Endothelial cell of umbilical vein (primary cell): ENCODE data around the gene FOXB1. TPM values are rescaled to one million over a fixed set of nuclear protein-coding genes. Genes with fewer than 3 reads are reported as not detected.

Experiments
- BruUV-seq: library from RNA; stranded (reverse); fragments of 400-500 nt; replicated peaks from 2 replicates; lab custom pipeline; 2021; lab: Mats Ljungman, UMichigan
- CTCF ChIA-PET: fragments of 300-600, 350-600 bp; sonication (Branson Sonifier 250); formaldehyde crosslinking; loops from one replicate; lab custom pipeline; 2021; ENCODE audit warnings: antibody characterized with exemption, inconsistent platforms; lab: Charles Lee
- POLR2A ChIA-PET: fragments of 300-600, 350-600 bp; sonication (Branson Sonifier 250); formaldehyde crosslinking; loops from one replicate; lab custom pipeline; 2021; ENCODE audit warnings: antibody characterized with exemption, inconsistent platforms; lab: Charles Lee
- DNase-seq: peaks from one replicate; pipeline ENCODE4 v3.0.0-alpha.2; 2011; ENCODE audit warnings: low read depth, low spot score
- FAIRE-seq: peaks from 2 replicates; lab custom pipeline; 2011; peaks lifted over from hg19 to GRCh38; lab: Jason Lieb, UNC
- H2AFZ ChIP-seq: 2 replicates; pipeline ENCODE4 v1.6.0; 2012; ENCODE audit warnings: low read depth, low read length, control low read depth, inconsistent platforms
- H3K27ac ChIP-seq: 2 replicates; pipeline ENCODE4 v1.5.1; 2011; ENCODE audit warnings: low read depth, mild to moderate bottlenecking, control low read depth, low read length, moderate library complexity; ENCODE audit not compliant: insufficient read depth
- H3K27me3 ChIP-seq, 2 experiments: 2 replicates each; pipeline versions ENCODE4 v1.6.0 to v1.6.1; 2011; ENCODE audit warnings: low read length in 2 of 2, mixed read lengths in 1 of 2; ENCODE audit not compliant: control insufficient read depth in 2 of 2, insufficient read depth in 2 of 2
- H3K36me3 ChIP-seq, 2 experiments: 2 replicates in 1 of 2; 3 replicates in 1 of 2; pipeline ENCODE4 v1.5.1; 2011; ENCODE audit warnings: low read length in 2 of 2, mild to moderate bottlenecking in 1 of 2, moderate library complexity in 1 of 2; ENCODE audit not compliant: control insufficient read depth in 2 of 2, insufficient read depth in 2 of 2; ENCODE audit errors: extremely low read depth in 1 of 2
- H3K4me1 ChIP-seq: 3 replicates; pipeline ENCODE4 v1.5.1; 2011; ENCODE audit warnings: mild to moderate bottlenecking, low read length; ENCODE audit not compliant: control insufficient read depth, insufficient read depth; ENCODE audit errors: extremely low read depth
- H3K4me2 ChIP-seq: 2 replicates; pipeline ENCODE4 v1.6.1; 2011; ENCODE audit warnings: low read length, control low read depth, mixed read lengths; ENCODE audit not compliant: insufficient read depth
- H3K4me3 ChIP-seq, 3 experiments: fragments of 200-600 bp in 1 of 3; sonication (generic), shearing (Covaris generic) in 1 of 3; replicated peaks in 1 of 3; 2 replicates each; pipeline ENCODE4 v1.5.1; 2011 to 2016; ENCODE audit warnings: control low read depth in 3 of 3, low read length in 3 of 3, mild to moderate bottlenecking in 2 of 3, inconsistent platforms in 1 of 3, low read depth in 1 of 3, moderate library complexity in 1 of 3; ENCODE audit not compliant: insufficient read depth in 1 of 3
- H3K79me2 ChIP-seq: 2 replicates; pipeline ENCODE4 v1.6.0; 2012; ENCODE audit warnings: low read length, inconsistent platforms; ENCODE audit not compliant: control insufficient read depth, insufficient read depth
- H3K9ac ChIP-seq: replicated peaks from 2 replicates; pipeline ENCODE3; 2011; ENCODE audit warnings: low read length, control low read depth; ENCODE audit not compliant: insufficient read depth; ENCODE audit errors: extremely low read depth
- H3K9me1 ChIP-seq: replicated peaks from 3 replicates; pipeline ENCODE4 v1.6.0; 2011; ENCODE audit warnings: mild to moderate bottlenecking, low read length; ENCODE audit not compliant: control insufficient read depth, insufficient read depth; ENCODE audit errors: extremely low read depth
- H3K9me3 ChIP-seq: replicated peaks from 2 replicates; pipeline ENCODE4 v1.5.1; 2012; ENCODE audit warnings: low read length, inconsistent platforms; ENCODE audit not compliant: control insufficient read depth, insufficient read depth
- H4K20me1 ChIP-seq: replicated peaks from 2 replicates; pipeline ENCODE3; 2011; ENCODE audit warnings: mild to moderate bottlenecking, low read length; ENCODE audit not compliant: control insufficient read depth, insufficient read depth; ENCODE audit errors: extremely low read depth
- EZH2 ChIP-seq: IDR thresholded peaks from 2 replicates; pipeline ENCODE4 v1.6.1; 2012; ENCODE audit warnings: borderline replicate concordance, low read depth, mild to moderate bottlenecking, moderate library complexity, low read length, inconsistent platforms; ENCODE audit not compliant: severe bottlenecking
- FOS ChIP-seq: IDR thresholded peaks from 2 replicates; pipeline ENCODE4 v1.6.1; 2011; ENCODE audit warnings: mild to moderate bottlenecking, low read length, moderate library complexity, borderline replicate concordance; ENCODE audit not compliant: insufficient read depth
- GATA2 ChIP-seq: IDR thresholded peaks from 2 replicates; pipeline ENCODE4 v1.7.0; 2011; ENCODE audit warnings: low read depth, mild to moderate bottlenecking, moderate library complexity, mixed read lengths, low read length; ENCODE audit not compliant: insufficient read length, insufficient read depth
- JUN ChIP-seq: IDR thresholded peaks from 2 replicates; pipeline ENCODE4 v1.6.1; 2011; ENCODE audit warnings: borderline replicate concordance, low read depth; ENCODE audit not compliant: insufficient read length, insufficient read depth
- MAX ChIP-seq: IDR thresholded peaks from 2 replicates; pipeline ENCODE4 v1.6.1; 2011; ENCODE audit not compliant: insufficient read depth, insufficient read length
- MYC ChIP-seq: IDR thresholded peaks from one replicate; pipeline ENCODE4 v1.6.1; 2011; ENCODE audit warnings: mild to moderate bottlenecking, low read depth, low read length
- POLR2A ChIP-seq: IDR thresholded peaks from 2 replicates; pipeline ENCODE4 v1.6.1; 2012; ENCODE audit warnings: low read depth, mild to moderate bottlenecking, control low read depth, low read length
- POLR2AphosphoS5 ChIP-seq: IDR thresholded peaks from 2 replicates; pipeline ENCODE4 v1.6.1; 2012; ENCODE audit warnings: low read depth, mild to moderate bottlenecking, control low read depth, low read length, moderate library complexity; ENCODE audit not compliant: insufficient read depth
- dilution Hi-C: fragments of 300-500 bp; cut with MboI; formaldehyde crosslinking; loops from one replicate; pipeline ENCODE4 v1.15.0; 2019; ENCODE audit warnings: low sequenced_read_pairs; ENCODE audit not compliant: extremely low pct_ligation_motif_present
- intact Hi-C: fragments of 100-400 bp; cut with micrococcal nuclease; formaldehyde crosslinking; loops from one replicate; pipeline ENCODE4 v1.10.0; 2022
- polyA plus RNA-seq, 4 experiments: library from polyadenylated mRNA; depleted of rRNA in 3 of 4; stranded (reverse) in 3 of 4; unstranded in 1 of 4; fragments of >200 nt; gene quantifications; 2 replicates each; pipeline versions ENCODE4 v1.2.1 to v1.2.3, GENCODE V29; 2011 to 2012; ENCODE audit warnings: missing spikeins in 1 of 4
- total RNA-seq: library from RNA; stranded (reverse); gene quantifications from 2 replicates; pipeline ENCODE4 v1.2.3, GENCODE V29; 2021
- TF ChIP-seq, protein P1 (sequence below), 2 donors: IDR thresholded peaks; 1 replicate in 1 of 2; 2 replicates in 1 of 2; pipeline ENCODE4 v1.5.1; 2011; ENCODE audit warnings: low read length in 2 of 2, mild to moderate bottlenecking in 2 of 2, moderate library complexity in 2 of 2, control low read depth in 1 of 2, inconsistent platforms in 1 of 2, low read depth in 1 of 2; ENCODE audit not compliant: insufficient read depth in 1 of 2; ENCODE audit errors: extremely low read depth in 1 of 2

The FOXB1 gene
- total and polyA plus RNA-seq, 2 donors (not counting 3 experiments of a cell fraction or from before 2014, with no cell fraction given): not detected

- Histone ChIP-seq H3K4me3 (no peak overlapping the region), H3K9ac (no peak overlapping the region), H3K27ac (no peak overlapping the region), H3K36me3 (no peaks in the 10 kb centered on the region), H3K4me2 (no peak overlapping the region), H3K9me1 (no peaks in the 10 kb centered on the region), H2AFZ (no peak overlapping the region), H3K27me3 (peaks cover 0 to 7% of the 10 kb centered on the region in 2 experiments), H3K4me1 (no peaks in the 10 kb centered on the region), H3K79me2 (no peaks in the 10 kb centered on the region), H4K20me1 (no peaks in the 10 kb centered on the region), H3K9me3 (no peaks in the 10 kb centered on the region)
- ChIA-PET POLR2A (no interaction called here), CTCF (no interaction called here)
- no peak for DNase-seq
- TF ChIP-seq GATA2 (no peak), POLR2AphosphoS5 (no peak), FOS (no peak), POLR2A (no peak), EZH2 (no peak), MYC (no peak), MAX (no peak), JUN (no peak)
- TF ChIP-seq, protein P1, sequence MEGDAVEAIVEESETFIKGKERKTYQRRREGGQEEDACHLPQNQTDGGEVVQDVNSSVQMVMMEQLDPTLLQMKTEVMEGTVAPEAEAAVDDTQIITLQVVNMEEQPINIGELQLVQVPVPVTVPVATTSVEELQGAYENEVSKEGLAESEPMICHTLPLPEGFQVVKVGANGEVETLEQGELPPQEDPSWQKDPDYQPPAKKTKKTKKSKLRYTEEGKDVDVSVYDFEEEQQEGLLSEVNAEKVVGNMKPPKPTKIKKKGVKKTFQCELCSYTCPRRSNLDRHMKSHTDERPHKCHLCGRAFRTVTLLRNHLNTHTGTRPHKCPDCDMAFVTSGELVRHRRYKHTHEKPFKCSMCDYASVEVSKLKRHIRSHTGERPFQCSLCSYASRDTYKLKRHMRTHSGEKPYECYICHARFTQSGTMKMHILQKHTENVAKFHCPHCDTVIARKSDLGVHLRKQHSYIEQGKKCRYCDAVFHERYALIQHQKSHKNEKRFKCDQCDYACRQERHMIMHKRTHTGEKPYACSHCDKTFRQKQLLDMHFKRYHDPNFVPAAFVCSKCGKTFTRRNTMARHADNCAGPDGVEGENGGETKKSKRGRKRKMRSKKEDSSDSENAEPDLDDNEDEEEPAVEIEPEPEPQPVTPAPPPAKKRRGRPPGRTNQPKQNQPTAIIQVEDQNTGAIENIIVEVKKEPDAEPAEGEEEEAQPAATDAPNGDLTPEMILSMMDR (IDR thresholded peaks at IDR 0.05; ENCODE audit: extremely low read depth in 1 of 2, insufficient read depth in 1 of 2, low read depth in 1 of 2, low read length in 2 of 2): no peak
- BruUV-seq: no TSS peak
- dilution Hi-C loops (no loop called here), intact Hi-C loops (no loop called here)
- no peak for FAIRE-seq
Measured at GRCh38 chr15:60047701-60048100, 43.6 kb downstream of the FOXB1 start.
